ENCODE measurements around the gene FBXO17. TPM values are rescaled to one million over a fixed set of nuclear protein-coding genes. Genes with fewer than 3 reads are reported as not detected.
A peak's percentile ranks its signal among the peaks of the same experiment; 100 is the strongest.
"Not testable (repeated sequence)": the region's sequence is repeated elsewhere in the genome, so short reads cannot be mapped to it uniquely, and the experiment has no call there.

FBXO17 gene
- total and polyA plus RNA-seq, 4 donors = 19.7 to 31.9 (median 23.4) TPM

DNA sequence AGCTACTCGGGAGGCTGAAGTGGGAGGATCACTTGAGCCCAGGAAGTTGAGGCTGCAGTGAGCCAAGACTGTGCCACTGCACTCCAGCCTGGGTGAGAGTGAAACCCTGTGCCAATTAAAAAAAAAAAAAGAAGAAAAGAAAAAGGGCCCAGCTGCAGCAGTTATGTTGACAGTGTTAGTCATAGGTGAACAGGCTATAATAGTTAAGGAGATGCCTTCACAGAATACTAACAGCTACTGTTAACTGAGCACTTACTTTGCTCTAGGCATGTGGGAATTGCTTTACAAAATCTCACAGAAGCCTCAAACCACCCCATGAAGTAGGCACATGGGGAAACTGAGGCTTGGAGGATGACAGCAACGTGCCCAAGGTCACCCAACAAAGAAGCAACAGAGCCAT lies 3.9 kb downstream of the FBXO17 start (continued):
- TF ChIP-seq, protein P1, sequence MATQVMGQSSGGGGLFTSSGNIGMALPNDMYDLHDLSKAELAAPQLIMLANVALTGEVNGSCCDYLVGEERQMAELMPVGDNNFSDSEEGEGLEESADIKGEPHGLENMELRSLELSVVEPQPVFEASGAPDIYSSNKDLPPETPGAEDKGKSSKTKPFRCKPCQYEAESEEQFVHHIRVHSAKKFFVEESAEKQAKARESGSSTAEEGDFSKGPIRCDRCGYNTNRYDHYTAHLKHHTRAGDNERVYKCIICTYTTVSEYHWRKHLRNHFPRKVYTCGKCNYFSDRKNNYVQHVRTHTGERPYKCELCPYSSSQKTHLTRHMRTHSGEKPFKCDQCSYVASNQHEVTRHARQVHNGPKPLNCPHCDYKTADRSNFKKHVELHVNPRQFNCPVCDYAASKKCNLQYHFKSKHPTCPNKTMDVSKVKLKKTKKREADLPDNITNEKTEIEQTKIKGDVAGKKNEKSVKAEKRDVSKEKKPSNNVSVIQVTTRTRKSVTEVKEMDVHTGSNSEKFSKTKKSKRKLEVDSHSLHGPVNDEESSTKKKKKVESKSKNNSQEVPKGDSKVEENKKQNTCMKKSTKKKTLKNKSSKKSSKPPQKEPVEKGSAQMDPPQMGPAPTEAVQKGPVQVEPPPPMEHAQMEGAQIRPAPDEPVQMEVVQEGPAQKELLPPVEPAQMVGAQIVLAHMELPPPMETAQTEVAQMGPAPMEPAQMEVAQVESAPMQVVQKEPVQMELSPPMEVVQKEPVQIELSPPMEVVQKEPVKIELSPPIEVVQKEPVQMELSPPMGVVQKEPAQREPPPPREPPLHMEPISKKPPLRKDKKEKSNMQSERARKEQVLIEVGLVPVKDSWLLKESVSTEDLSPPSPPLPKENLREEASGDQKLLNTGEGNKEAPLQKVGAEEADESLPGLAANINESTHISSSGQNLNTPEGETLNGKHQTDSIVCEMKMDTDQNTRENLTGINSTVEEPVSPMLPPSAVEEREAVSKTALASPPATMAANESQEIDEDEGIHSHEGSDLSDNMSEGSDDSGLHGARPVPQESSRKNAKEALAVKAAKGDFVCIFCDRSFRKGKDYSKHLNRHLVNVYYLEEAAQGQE (IDR thresholded peaks at IDR 0.05) = no peak
- no peak for TF ChIP-seq HNF4A (conservative IDR thresholded peaks at IDR 0.05)
- TF ChIP-seq YY1 (IDR thresholded peaks at IDR 0.05) = no peak
- no peak for TF ChIP-seq SP1 (IDR thresholded peaks at IDR 0.05)
- no peak for TF ChIP-seq HNF4G (IDR thresholded peaks at IDR 0.05)

DNA sequence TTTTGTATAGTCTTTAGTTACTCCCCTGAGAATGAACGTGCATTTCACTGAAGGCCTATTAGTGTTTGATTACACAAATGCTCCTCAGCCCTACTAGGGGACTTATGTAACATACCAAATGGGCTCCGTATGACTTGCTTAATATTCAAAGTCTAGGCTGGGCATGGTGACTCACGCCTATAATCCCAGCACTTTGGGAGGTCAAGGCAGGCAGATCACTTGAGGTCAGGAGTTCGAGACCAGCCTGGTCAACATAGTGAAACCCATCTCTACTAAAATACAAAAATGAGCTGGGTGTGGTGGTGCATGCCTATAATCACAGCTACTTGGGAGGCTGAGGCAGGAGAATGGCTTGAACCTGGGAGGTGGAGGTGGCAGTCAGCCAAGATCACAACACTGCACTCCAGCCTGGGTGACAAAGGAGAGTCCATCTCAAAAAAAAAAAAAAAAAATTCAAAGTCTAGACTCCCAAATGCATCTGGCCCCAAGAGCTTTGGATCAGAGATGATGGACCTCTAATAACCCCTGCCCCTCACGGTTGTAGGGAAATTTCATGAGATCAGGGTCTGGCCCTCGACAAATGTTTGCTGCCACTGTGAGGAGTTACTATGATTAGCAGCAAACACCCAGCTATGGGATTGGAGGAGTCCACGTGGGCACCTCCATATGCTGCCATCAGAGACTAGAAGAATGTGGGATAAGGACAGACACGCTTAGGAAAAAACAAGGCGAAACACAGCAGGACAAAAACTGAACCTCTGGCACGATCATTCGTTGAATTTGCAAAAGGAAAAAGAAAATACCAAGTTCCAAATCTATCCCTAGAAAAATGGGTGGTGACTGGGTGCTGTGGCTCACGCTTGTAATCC lies 4.6 kb downstream of the FBXO17 start:
- Histone ChIP-seq H3K4me3 (ENCODE audit: low read depth in 1 of 3, low read length in 3 of 3) (no peak overlapping the region), H3K27ac (ENCODE audit: low read depth in 1 of 2, low read length in 2 of 2) (peak overlapping the region in 1 of 2 donors; percentile 38), H3K9ac (ENCODE audit: low read depth in 1 of 2, low read length in 2 of 2) (no peak overlapping the region), H3K4me1 (ENCODE audit: control insufficient read depth in 4 of 4, insufficient read depth in 4 of 4, low read length in 3 of 4) (peaks cover 0 to 11% (median 4%) of the 10 kb centered on the region in 4 donors), H3K36me3 (ENCODE audit: control insufficient read depth in 4 of 4, insufficient read depth in 3 of 4, low read depth in 1 of 4, low read length in 3 of 4) (peaks cover 1 to 4% (median 3%) of the 10 kb centered on the region in 4 donors), H3K27me3 (ENCODE audit: control insufficient read depth in 4 of 4, insufficient read depth in 4 of 4, low read length in 3 of 4) (no peaks in the 10 kb centered on the region), H3K9me3 (ENCODE audit: control insufficient read depth in 4 of 4, low read length in 3 of 4) (no peaks in the 10 kb centered on the region)
- TF ChIP-seq GABPA (IDR thresholded peaks at IDR 0.05 in 1 of 2, conservative IDR thresholded peaks at IDR 0.05 in 1 of 2) (no peak), HNF4G (IDR thresholded peaks at IDR 0.05) (no peak), FOXA1 (IDR thresholded peaks at IDR 0.05) (no peak), YY1 (IDR thresholded peaks at IDR 0.05) (no peak), JUND (IDR thresholded peaks at IDR 0.05) (no peak), SP1 (IDR thresholded peaks at IDR 0.05) (no peak), NR2F2 (IDR thresholded peaks at IDR 0.05) (no peak), FOXA2 (IDR thresholded peaks at IDR 0.05) (no peak), HNF4A (conservative IDR thresholded peaks at IDR 0.05) (no peak), RXRA (IDR thresholded peaks at IDR 0.05) (no peak), RAD21 (IDR thresholded peaks at IDR 0.05) (no peak), EGR1 (IDR thresholded peaks at IDR 0.05; ENCODE audit: low read depth in 2 of 2) (no peak), TAF1 (conservative IDR thresholded peaks at IDR 0.05) (no peak)
- TF ChIP-seq, protein P2, sequence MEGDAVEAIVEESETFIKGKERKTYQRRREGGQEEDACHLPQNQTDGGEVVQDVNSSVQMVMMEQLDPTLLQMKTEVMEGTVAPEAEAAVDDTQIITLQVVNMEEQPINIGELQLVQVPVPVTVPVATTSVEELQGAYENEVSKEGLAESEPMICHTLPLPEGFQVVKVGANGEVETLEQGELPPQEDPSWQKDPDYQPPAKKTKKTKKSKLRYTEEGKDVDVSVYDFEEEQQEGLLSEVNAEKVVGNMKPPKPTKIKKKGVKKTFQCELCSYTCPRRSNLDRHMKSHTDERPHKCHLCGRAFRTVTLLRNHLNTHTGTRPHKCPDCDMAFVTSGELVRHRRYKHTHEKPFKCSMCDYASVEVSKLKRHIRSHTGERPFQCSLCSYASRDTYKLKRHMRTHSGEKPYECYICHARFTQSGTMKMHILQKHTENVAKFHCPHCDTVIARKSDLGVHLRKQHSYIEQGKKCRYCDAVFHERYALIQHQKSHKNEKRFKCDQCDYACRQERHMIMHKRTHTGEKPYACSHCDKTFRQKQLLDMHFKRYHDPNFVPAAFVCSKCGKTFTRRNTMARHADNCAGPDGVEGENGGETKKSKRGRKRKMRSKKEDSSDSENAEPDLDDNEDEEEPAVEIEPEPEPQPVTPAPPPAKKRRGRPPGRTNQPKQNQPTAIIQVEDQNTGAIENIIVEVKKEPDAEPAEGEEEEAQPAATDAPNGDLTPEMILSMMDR (IDR thresholded peaks at IDR 0.05; ENCODE audit: low read depth, low read length, missing input control) = no peak
- TF ChIP-seq, protein P3, sequence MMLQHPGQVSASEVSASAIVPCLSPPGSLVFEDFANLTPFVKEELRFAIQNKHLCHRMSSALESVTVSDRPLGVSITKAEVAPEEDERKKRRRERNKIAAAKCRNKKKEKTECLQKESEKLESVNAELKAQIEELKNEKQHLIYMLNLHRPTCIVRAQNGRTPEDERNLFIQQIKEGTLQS (IDR thresholded peaks at IDR 0.05) = no peak
- TF ChIP-seq, protein P1 (IDR thresholded peaks at IDR 0.05) = no peak
- TF ChIP-seq, protein P4, sequence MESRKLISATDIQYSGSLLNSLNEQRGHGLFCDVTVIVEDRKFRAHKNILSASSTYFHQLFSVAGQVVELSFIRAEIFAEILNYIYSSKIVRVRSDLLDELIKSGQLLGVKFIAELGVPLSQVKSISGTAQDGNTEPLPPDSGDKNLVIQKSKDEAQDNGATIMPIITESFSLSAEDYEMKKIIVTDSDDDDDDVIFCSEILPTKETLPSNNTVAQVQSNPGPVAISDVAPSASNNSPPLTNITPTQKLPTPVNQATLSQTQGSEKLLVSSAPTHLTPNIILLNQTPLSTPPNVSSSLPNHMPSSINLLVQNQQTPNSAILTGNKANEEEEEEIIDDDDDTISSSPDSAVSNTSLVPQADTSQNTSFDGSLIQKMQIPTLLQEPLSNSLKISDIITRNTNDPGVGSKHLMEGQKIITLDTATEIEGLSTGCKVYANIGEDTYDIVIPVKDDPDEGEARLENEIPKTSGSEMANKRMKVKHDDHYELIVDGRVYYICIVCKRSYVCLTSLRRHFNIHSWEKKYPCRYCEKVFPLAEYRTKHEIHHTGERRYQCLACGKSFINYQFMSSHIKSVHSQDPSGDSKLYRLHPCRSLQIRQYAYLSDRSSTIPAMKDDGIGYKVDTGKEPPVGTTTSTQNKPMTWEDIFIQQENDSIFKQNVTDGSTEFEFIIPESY (IDR thresholded peaks at IDR 0.05) = no peak
- TF ChIP-seq, protein P5, sequence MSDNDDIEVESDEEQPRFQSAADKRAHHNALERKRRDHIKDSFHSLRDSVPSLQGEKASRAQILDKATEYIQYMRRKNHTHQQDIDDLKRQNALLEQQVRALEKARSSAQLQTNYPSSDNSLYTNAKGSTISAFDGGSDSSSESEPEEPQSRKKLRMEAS (IDR thresholded peaks at IDR 0.05) = no peak
- DNase-seq (ENCODE audit: low spot score) = no peak
- WGBS = 75% methylated on average over 12 of the region's 12 CpGs

DNA sequence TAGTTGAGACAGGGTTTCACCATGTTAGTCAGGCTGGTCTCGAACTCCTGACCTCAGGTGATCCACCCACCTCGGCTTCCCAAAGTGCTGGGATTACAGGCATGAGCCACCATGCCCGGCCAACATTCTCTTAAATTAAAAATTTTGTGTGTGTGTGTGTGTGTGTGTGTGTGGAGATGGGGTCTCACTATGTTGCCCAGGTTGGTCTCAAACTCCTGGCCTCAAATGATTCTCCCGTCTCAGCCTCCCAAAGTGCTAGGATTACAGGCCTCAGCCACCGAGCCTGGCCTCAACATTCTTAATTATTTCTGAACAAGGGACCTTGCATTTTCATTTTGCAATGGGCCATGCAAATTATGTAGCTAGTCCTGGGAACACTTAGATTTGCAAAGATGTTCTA lies 9.4 kb downstream of the FBXO17 start:
- not testable (repeated sequence) for H3K36me3 ChIP-seq (ENCODE audit: control insufficient read depth in 4 of 4, insufficient read depth in 3 of 4, low read depth in 1 of 4, low read length in 3 of 4)

More for the DNA sequence above, 9.4 kb downstream of the FBXO17 start:
- not testable (repeated sequence) for H3K4me1 ChIP-seq (ENCODE audit: control insufficient read depth in 4 of 4, insufficient read depth in 4 of 4, low read length in 3 of 4); H3K4me3 ChIP-seq (ENCODE audit: low read depth in 1 of 3, low read length in 3 of 3); H3K27ac ChIP-seq (ENCODE audit: low read depth in 1 of 2, low read length in 2 of 2); DNase-seq (ENCODE audit: low spot score); H3K27me3 ChIP-seq (ENCODE audit: control insufficient read depth in 4 of 4, insufficient read depth in 4 of 4, low read length in 3 of 4); H3K9me3 ChIP-seq (ENCODE audit: control insufficient read depth in 4 of 4, low read length in 3 of 4); H3K9ac ChIP-seq (ENCODE audit: low read depth in 1 of 2, low read length in 2 of 2)
- 95% methylated on average over 5 of the region's 5 CpGs for WGBS
